Measurements from ENCODE around the gene ZNF281.

Gene ZNF281

DNA sequence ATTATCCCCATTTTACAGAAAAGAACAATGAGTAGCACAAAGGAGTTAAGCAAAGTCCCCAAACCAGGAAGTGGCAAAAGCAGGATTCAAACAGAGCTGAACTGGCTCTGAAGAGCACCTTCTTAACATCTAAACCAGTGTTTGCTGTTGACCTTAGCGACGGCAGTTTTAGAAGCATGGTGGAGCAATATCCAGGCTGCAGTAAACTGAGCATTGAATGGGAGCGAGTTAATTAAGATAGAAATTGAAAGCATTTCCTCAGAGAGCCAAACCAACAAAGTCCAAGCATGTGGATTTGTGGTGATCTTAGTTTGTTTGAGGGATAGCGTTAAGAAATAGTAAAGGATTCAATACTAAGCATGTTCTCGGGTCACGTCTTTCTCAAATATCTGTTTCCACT is 13.4 kb upstream of the ZNF281 start (continued):
- TF ChIP-seq, protein P1, sequence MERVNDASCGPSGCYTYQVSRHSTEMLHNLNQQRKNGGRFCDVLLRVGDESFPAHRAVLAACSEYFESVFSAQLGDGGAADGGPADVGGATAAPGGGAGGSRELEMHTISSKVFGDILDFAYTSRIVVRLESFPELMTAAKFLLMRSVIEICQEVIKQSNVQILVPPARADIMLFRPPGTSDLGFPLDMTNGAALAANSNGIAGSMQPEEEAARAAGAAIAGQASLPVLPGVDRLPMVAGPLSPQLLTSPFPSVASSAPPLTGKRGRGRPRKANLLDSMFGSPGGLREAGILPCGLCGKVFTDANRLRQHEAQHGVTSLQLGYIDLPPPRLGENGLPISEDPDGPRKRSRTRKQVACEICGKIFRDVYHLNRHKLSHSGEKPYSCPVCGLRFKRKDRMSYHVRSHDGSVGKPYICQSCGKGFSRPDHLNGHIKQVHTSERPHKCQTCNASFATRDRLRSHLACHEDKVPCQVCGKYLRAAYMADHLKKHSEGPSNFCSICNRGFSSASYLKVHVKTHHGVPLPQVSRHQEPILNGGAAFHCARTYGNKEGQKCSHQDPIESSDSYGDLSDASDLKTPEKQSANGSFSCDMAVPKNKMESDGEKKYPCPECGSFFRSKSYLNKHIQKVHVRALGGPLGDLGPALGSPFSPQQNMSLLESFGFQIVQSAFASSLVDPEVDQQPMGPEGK (tag by site-specific recombination; IDR thresholded peaks at IDR 0.05), result no peak

DNA sequence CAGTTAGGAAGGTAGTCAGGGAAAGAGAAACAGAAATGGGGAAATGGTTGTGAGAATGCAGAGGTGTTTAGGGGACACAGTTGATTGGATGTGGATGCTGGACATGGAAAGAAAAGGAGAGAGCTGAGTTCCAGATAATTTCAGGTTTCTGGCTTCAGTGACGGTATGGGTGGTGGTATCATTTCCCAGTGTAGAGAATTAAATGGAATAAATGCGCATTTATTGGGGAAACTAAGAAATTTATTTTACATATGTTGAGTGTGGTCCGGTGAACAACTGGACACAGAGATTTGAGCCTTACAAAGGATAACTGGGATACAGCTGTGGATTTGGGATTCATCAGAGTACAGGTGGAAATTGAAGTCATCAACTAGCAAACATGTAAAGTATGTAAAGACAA is 12.4 kb upstream of the ZNF281 start:
- POLR2A ChIA-PET, result no interaction called here
- Histone ChIP-seq H3K4me3 (ENCODE audit: low read depth, low read length) (no peak overlapping the region), H3K9me3 (ENCODE audit: control insufficient read depth, insufficient read depth, low read depth, low read length) (no peaks in the 10 kb centered on the region), H3K4me1 (ENCODE audit: control insufficient read depth, insufficient read depth, low read length) (no peaks in the 10 kb centered on the region), H3K27ac (ENCODE audit: extremely low read depth, low read depth, low read length) (no peak overlapping the region), H3K36me3 (ENCODE audit: control insufficient read depth in 2 of 2, insufficient read depth in 1 of 2, low read length in 2 of 2) (no peaks in the 10 kb centered on the region)
- no peak for TF ChIP-seq ZNF221 (tag by site-specific recombination; IDR thresholded peaks at IDR 0.05; ENCODE audit: borderline replicate concordance)
- no peak for TF ChIP-seq ELK4 (IDR thresholded peaks at IDR 0.05; ENCODE audit: borderline replicate concordance, low read depth, low read length)
- TF ChIP-seq ZNF654 (tag by site-specific recombination; IDR thresholded peaks at IDR 0.05; ENCODE audit: low read depth), result no peak
- no peak for TF ChIP-seq ZNF174 (tag by site-specific recombination; IDR thresholded peaks at IDR 0.05)
- no peak for TF ChIP-seq ZNF423 (tag by site-specific recombination; IDR thresholded peaks at IDR 0.05)
- TF ChIP-seq SCRT2 (tag by site-specific recombination; IDR thresholded peaks at IDR 0.05), result no peak
- no peak for TF ChIP-seq ZNF366 (tag by site-specific recombination; conservative IDR thresholded peaks at IDR 0.05)
- no peak for TF ChIP-seq WT1 (tag by site-specific recombination; IDR thresholded peaks at IDR 0.05)
- TF ChIP-seq SP3 (tag by site-specific recombination; IDR thresholded peaks at IDR 0.05), result no peak
- no peak for TF ChIP-seq MEIS1 (CRISPR knock-in tag; IDR thresholded peaks at IDR 0.05; ENCODE audit: borderline replicate concordance)
- TF ChIP-seq ZNF155 (tag by site-specific recombination; IDR thresholded peaks at IDR 0.05), result no peak
- TF ChIP-seq ZNF660 (tag by site-specific recombination; IDR thresholded peaks at IDR 0.05), result no peak
- TF ChIP-seq, protein P2, sequence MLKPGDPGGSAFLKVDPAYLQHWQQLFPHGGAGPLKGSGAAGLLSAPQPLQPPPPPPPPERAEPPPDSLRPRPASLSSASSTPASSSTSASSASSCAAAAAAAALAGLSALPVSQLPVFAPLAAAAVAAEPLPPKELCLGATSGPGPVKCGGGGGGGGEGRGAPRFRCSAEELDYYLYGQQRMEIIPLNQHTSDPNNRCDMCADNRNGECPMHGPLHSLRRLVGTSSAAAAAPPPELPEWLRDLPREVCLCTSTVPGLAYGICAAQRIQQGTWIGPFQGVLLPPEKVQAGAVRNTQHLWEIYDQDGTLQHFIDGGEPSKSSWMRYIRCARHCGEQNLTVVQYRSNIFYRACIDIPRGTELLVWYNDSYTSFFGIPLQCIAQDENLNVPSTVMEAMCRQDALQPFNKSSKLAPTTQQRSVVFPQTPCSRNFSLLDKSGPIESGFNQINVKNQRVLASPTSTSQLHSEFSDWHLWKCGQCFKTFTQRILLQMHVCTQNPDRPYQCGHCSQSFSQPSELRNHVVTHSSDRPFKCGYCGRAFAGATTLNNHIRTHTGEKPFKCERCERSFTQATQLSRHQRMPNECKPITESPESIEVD (tag by site-specific recombination; IDR thresholded peaks at IDR 0.05), result no peak
- TF ChIP-seq ZNF701 (tag by site-specific recombination; IDR thresholded peaks at IDR 0.05), result no peak
- CTCF ChIA-PET, result no interaction called here

- Histone ChIP-seq H3K27ac (ENCODE audit: extremely low read depth, low read depth, low read length) (no peak overlapping the region), H3K4me1 (ENCODE audit: control insufficient read depth, insufficient read depth, low read length) (peaks cover 2% of the 10 kb centered on the region; the same call in 1 of the 2 replicates), H3K4me3 (ENCODE audit: low read depth, low read length) (no peak overlapping the region), H3K36me3 (ENCODE audit: control insufficient read depth in 2 of 2, insufficient read depth in 1 of 2, low read length in 2 of 2) (no peaks in the 10 kb centered on the region), H3K9me3 (ENCODE audit: control insufficient read depth, insufficient read depth, low read depth, low read length) (no peaks in the 10 kb centered on the region)
- ChIA-PET CTCF (interaction anchor here (0.6 to 1.4 kb wide), 3 partner anchors 61 to 609 kb away, joined by 3 to 4 read pairs (median 3); no protein-coding TSS in a partner anchor), POLR2A (interaction anchor here (0.9 kb wide), 1 partner anchor 9 kb away, joined by 4 read pairs; no protein-coding TSS in a partner anchor)
- TF ChIP-seq ZNF350 (tag by site-specific recombination; IDR thresholded peaks at IDR 0.05), result no peak
- TF ChIP-seq ZNF629 (tag by site-specific recombination; IDR thresholded peaks at IDR 0.05), result peak; percentile 51; the same call in 1 of the 2 replicates
- TF ChIP-seq, protein P3, sequence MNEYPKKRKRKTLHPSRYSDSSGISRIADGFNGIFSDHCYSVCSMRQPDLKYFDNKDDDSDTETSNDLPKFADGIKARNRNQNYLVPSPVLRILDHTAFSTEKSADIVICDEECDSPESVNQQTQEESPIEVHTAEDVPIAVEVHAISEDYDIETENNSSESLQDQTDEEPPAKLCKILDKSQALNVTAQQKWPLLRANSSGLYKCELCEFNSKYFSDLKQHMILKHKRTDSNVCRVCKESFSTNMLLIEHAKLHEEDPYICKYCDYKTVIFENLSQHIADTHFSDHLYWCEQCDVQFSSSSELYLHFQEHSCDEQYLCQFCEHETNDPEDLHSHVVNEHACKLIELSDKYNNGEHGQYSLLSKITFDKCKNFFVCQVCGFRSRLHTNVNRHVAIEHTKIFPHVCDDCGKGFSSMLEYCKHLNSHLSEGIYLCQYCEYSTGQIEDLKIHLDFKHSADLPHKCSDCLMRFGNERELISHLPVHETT (tag by site-specific recombination; IDR thresholded peaks at IDR 0.05), result no peak
- no peak for TF ChIP-seq ZNF133 (tag by site-specific recombination; IDR thresholded peaks at IDR 0.05)
- TF ChIP-seq, protein P4, sequence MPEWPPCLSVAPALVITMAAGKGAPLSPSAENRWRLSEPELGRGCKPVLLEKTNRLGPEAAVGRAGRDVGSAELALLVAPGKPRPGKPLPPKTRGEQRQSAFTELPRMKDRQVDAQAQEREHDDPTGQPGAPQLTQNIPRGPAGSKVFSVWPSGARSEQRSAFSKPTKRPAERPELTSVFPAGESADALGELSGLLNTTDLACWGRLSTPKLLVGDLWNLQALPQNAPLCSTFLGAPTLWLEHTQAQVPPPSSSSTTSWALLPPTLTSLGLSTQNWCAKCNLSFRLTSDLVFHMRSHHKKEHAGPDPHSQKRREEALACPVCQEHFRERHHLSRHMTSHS (tag by site-specific recombination; IDR thresholded peaks at IDR 0.05), result no peak
- TF ChIP-seq ZNF169 (tag by site-specific recombination; IDR thresholded peaks at IDR 0.05), result no peak
- TF ChIP-seq, protein P2 (tag by site-specific recombination; IDR thresholded peaks at IDR 0.05), result peak; percentile 50; the same call in 1 of the 2 replicates
- TF ChIP-seq FEZF1 (tag by site-specific recombination; IDR thresholded peaks at IDR 0.05), result no peak
- TF ChIP-seq ZNF341 (tag by site-specific recombination; IDR thresholded peaks at IDR 0.05; ENCODE audit: low read depth), result no peak
Measured at GRCh38 chr1:200415789-200416593, 6.2 kb upstream of the ZNF281 start.
